H1 (cell line): Measurements from ENCODE around the gene CFB. TPM values are rescaled to one million over a fixed set of nuclear protein-coding genes. Genes with fewer than 3 reads are reported as not detected.
"Not testable (repeated sequence)": the region's sequence is repeated elsewhere in the genome, so short reads cannot be mapped to it uniquely, and the experiment has no call there.

Experiments used
- CTCF ChIA-PET: fragments of 300-600 bp; sonication (Branson Sonifier 250); formaldehyde crosslinking; loops from one replicate; lab custom pipeline; 2021; ENCODE audit not compliant: partially characterized antibody; lab: Charles Lee
- POLR2A ChIA-PET: fragments of 300-600 bp; sonication (Branson Sonifier 250); formaldehyde crosslinking; loops from one replicate; lab custom pipeline; 2021; ENCODE audit warnings: inconsistent platforms; ENCODE audit not compliant: partially characterized antibody; lab: Charles Lee
- DNase-seq, 2 experiments: peaks; one replicate each; pipeline versions ENCODE4 v3.0.0 to v3.0.0-alpha.2; 2010 to 2022; ENCODE audit warnings: low spot score in 2 of 2, low read depth in 1 of 2, mixed read lengths in 1 of 2
- FAIRE-seq: peaks from 2 replicates; lab custom pipeline; 2011; peaks lifted over from hg19 to GRCh38; lab: Jason Lieb, UNC
- H2AFZ ChIP-seq: 2 replicates; pipeline ENCODE4 v1.8.1; 2012; ENCODE audit warnings: low read length, inconsistent platforms
- H2AK5ac ChIP-seq: 2 replicates; pipeline ENCODE4 v1.6.1; 2013; ENCODE audit warnings: low read depth, low read length
- H2BK120ac ChIP-seq: replicated peaks from 2 replicates; pipeline ENCODE3; 2013; ENCODE audit warnings: low read depth, low read length, inconsistent platforms
- H2BK12ac ChIP-seq: 2 replicates; pipeline ENCODE4 v1.6.1; 2013; ENCODE audit warnings: low read depth, low read length
- H2BK15ac ChIP-seq: 2 replicates; pipeline ENCODE4 v1.6.1; 2013; ENCODE audit warnings: low read length
- H2BK20ac ChIP-seq: 2 replicates; pipeline ENCODE4 v1.6.1; 2013; ENCODE audit warnings: low read length
- H2BK5ac ChIP-seq: 2 replicates; pipeline ENCODE4 v1.6.1; 2013; ENCODE audit warnings: low read depth, low read length
- H3K14ac ChIP-seq: 2 replicates; pipeline ENCODE4 v1.6.1; 2013; ENCODE audit warnings: inconsistent platforms; ENCODE audit not compliant: insufficient read length
- H3K18ac ChIP-seq: 2 replicates; pipeline ENCODE4 v1.6.1; 2013; ENCODE audit warnings: low read length; ENCODE audit errors: extremely low read depth
- H3K23ac ChIP-seq: 2 replicates; pipeline ENCODE4 v1.6.1; 2013; ENCODE audit warnings: inconsistent platforms; ENCODE audit not compliant: insufficient read length
- H3K23me2 ChIP-seq: 2 replicates; pipeline ENCODE4 v1.6.1; 2013; ENCODE audit warnings: low read depth, low read length
- H3K27ac ChIP-seq: 2 replicates; pipeline ENCODE4 v1.6.1; 2011; ENCODE audit warnings: low read depth, low read length, inconsistent platforms
- H3K27me3 ChIP-seq, 4 experiments: replicated peaks in 1 of 4; 1 replicate in 1 of 4; 2 replicates in 3 of 4; pipeline versions ENCODE4 v1.6.1 to v1.8.1; 2011 to 2013; ENCODE audit warnings: low read length in 3 of 4, mild to moderate bottlenecking in 3 of 4, inconsistent platforms in 2 of 4, mixed read lengths in 2 of 4, moderate library complexity in 1 of 4; ENCODE audit not compliant: control insufficient read depth in 3 of 4, insufficient read depth in 3 of 4; ENCODE audit errors: extremely low read depth in 1 of 4
- H3K36me3 ChIP-seq, 4 experiments: 2 replicates each; pipeline versions ENCODE4 v1.6.1 to v1.8.1; 2011 to 2013; ENCODE audit warnings: mild to moderate bottlenecking in 4 of 4, low read length in 3 of 4, moderate library complexity in 2 of 4, control low read depth in 1 of 4, inconsistent platforms in 1 of 4; ENCODE audit not compliant: insufficient read depth in 4 of 4, control insufficient read depth in 2 of 4
- H3K4ac ChIP-seq: replicated peaks from 2 replicates; pipeline ENCODE3; 2013; ENCODE audit warnings: low read length, low read depth, mixed read lengths, inconsistent platforms; ENCODE audit not compliant: insufficient read length
- H3K4me1 ChIP-seq, 4 experiments: replicated peaks in 1 of 4; 1 replicate in 1 of 4; 2 replicates in 3 of 4; pipeline versions ENCODE4 v1.6.1 to v1.8.1; 2011 to 2013; ENCODE audit warnings: low read length in 3 of 4, inconsistent platforms in 2 of 4, mixed read lengths in 1 of 4; ENCODE audit not compliant: insufficient read depth in 4 of 4, control insufficient read depth in 3 of 4
- H3K4me2 ChIP-seq, 2 experiments: 2 replicates each; pipeline versions ENCODE4 v1.6.1 to v1.8.1; 2011 to 2013; ENCODE audit warnings: low read depth in 2 of 2, low read length in 2 of 2, control low read depth in 1 of 2, inconsistent platforms in 1 of 2, mild to moderate bottlenecking in 1 of 2; ENCODE audit not compliant: insufficient read depth in 1 of 2
- H3K4me3 ChIP-seq, 4 experiments: fragments of 200-600, 300-600 bp in 1 of 4; sonication (generic), shearing (Covaris generic), sonication (Bioruptor Twin) in 1 of 4; 2 replicates each; pipeline versions ENCODE4 v1.5.1 to v1.8.1; 2011 to 2016; ENCODE audit warnings: low read length in 4 of 4, low read depth in 3 of 4, control low read depth in 2 of 4, inconsistent platforms in 2 of 4, mild to moderate bottlenecking in 2 of 4, mixed read lengths in 1 of 4, moderate library complexity in 1 of 4; ENCODE audit not compliant: insufficient read depth in 2 of 4; ENCODE audit errors: extremely low read depth in 1 of 4
- H3K56ac ChIP-seq: replicated peaks from 2 replicates; pipeline ENCODE3; 2013; ENCODE audit warnings: low read depth, mild to moderate bottlenecking, mixed read lengths, low read length, inconsistent platforms; ENCODE audit not compliant: insufficient read length
- H3K79me1 ChIP-seq: 2 replicates; pipeline ENCODE4 v1.6.1; 2013; ENCODE audit warnings: low read depth, low read length, control low read depth
- H3K79me2 ChIP-seq, 2 experiments: 2 replicates each; pipeline versions ENCODE4 v1.6.1 to v1.8.1; 2012 to 2013; ENCODE audit warnings: low read length in 2 of 2, mild to moderate bottlenecking in 2 of 2, inconsistent platforms in 1 of 2; ENCODE audit not compliant: insufficient read depth in 2 of 2, control insufficient read depth in 1 of 2
- H3K9ac ChIP-seq, 4 experiments: replicated peaks in 1 of 4; 1 replicate in 1 of 4; 2 replicates in 3 of 4; pipeline versions ENCODE4 v1.6.1 to v1.8.1; 2011 to 2013; ENCODE audit warnings: low read depth in 3 of 4, low read length in 3 of 4, control low read depth in 2 of 4, mild to moderate bottlenecking in 2 of 4, moderate library complexity in 2 of 4, inconsistent platforms in 1 of 4; ENCODE audit errors: extremely low read depth in 1 of 4
- H3K9me3 ChIP-seq, 2 experiments: 2 replicates each; pipeline versions ENCODE4 v1.6.1 to v1.8.1; 2012 to 2013; ENCODE audit warnings: mild to moderate bottlenecking in 2 of 2, moderate library complexity in 2 of 2, control low read depth in 1 of 2, inconsistent platforms in 1 of 2, low read depth in 1 of 2, low read length in 1 of 2, mixed read lengths in 1 of 2; ENCODE audit not compliant: insufficient read depth in 2 of 2
- H4K20me1 ChIP-seq, 2 experiments: replicated peaks in 1 of 2; 2 replicates each; pipeline versions ENCODE3 to v1.8.1; 2011 to 2013; ENCODE audit warnings: inconsistent platforms in 2 of 2, low read length in 2 of 2, mild to moderate bottlenecking in 1 of 2; ENCODE audit not compliant: insufficient read depth in 2 of 2, control insufficient read depth in 1 of 2
- H4K5ac ChIP-seq: 2 replicates; pipeline ENCODE4 v1.6.1; 2013; ENCODE audit warnings: low read length, low read depth, mixed read lengths, inconsistent platforms; ENCODE audit not compliant: insufficient read length
- H4K8ac ChIP-seq: 2 replicates; pipeline ENCODE4 v1.8.0; 2013; ENCODE audit warnings: mild to moderate bottlenecking, moderate library complexity, low read length, inconsistent platforms; ENCODE audit not compliant: insufficient read depth; ENCODE audit errors: extremely low read depth
- H4K91ac ChIP-seq: replicated peaks from 2 replicates; pipeline ENCODE3; 2013; ENCODE audit warnings: low read length, mixed read lengths, inconsistent platforms; ENCODE audit not compliant: insufficient read length
- WGBS, 2 experiments: shearing (Covaris generic) in 1 of 2; methylation state at CpG; one replicate each; pipeline versions ENCODE4 v1.1.6 to v1.1.7; 2013 to 2015; ENCODE audit warnings: low lambda C conversion rate in 2 of 2, mixed read lengths in 2 of 2, inconsistent platforms in 1 of 2, low coverage in 1 of 2, missing lambda C conversion rate in 1 of 2; ENCODE audit not compliant: insufficient replicate concordance in 2 of 2, insufficient coverage in 1 of 2, insufficient read length in 1 of 2; ENCODE audit errors: extremely low coverage in 1 of 2, missing lambda C conversion rate in 1 of 2; 5-methylcytosine and 5-hydroxymethylcytosine counted together
- polyA plus RNA-seq, 7 experiments: library from polyadenylated mRNA; depleted of rRNA in 3 of 7; stranded (reverse) in 5 of 7; unstranded in 2 of 7; fragments of >200 nt in 5 of 7; fragments of 200-250 nt in 2 of 7; gene quantifications; 1 replicate in 5 of 7; 2 replicates in 1 of 7; 4 replicates in 1 of 7; pipeline versions ENCODE4 v1.2.1 to v1.2.3, GENCODE V29; 2011 to 2013; ENCODE audit warnings: missing spikeins in 2 of 7, mixed read lengths in 2 of 7
- total RNA-seq: library from RNA; stranded (reverse); fragmentation: NEBNext Ultra II Directional; extraction: Animal tissue kit (Norgen Biotek cat#: 25700); gene quantifications from 2 replicates; pipeline ENCODE4 v1.2.1, GENCODE V29; 2021

CFB gene
- total and polyA plus RNA-seq, 2 of the 8 experiments (the other 6 are each of a cell fraction or from before 2014, with no cell fraction given): 0.09 TPM; not detected in 1

GRCh38 chr6:31909298-31909697 is 36.6 kb upstream of the CFB start:
- not testable (repeated sequence) for H2BK5ac ChIP-seq, H3K56ac ChIP-seq, DNase-seq, H3K4ac ChIP-seq, H2BK20ac ChIP-seq, H4K8ac ChIP-seq, H4K20me1 ChIP-seq, H3K4me2 ChIP-seq, H3K14ac ChIP-seq, H3K4me1 ChIP-seq, H4K5ac ChIP-seq, H3K18ac ChIP-seq, H2BK15ac ChIP-seq, H3K9ac ChIP-seq, H2BK120ac ChIP-seq, FAIRE-seq, H3K23me2 ChIP-seq, H3K79me1 ChIP-seq, H3K27ac ChIP-seq, H4K91ac ChIP-seq, H3K36me3 ChIP-seq, H2BK12ac ChIP-seq, H2AFZ ChIP-seq, H3K4me3 ChIP-seq, H2AK5ac ChIP-seq, H3K27me3 ChIP-seq, H3K23ac ChIP-seq, H3K79me2 ChIP-seq, H3K9me3 ChIP-seq
- WGBS, 2 experiments: 88% methylated on average over 7 of the region's 7 CpGs; no CpG with 5 or more reads in 1 of the 2 experiments
- CTCF ChIA-PET: interaction anchor here (0.6 to 1.5 kb wide), 4 partner anchors 12 to 47 kb away, joined by 3 to 5 read pairs (median 3); partner anchors contain the start of gene NEU1
- POLR2A ChIA-PET: interaction anchor here (1.0 to 1.7 kb wide), 4 partner anchors 11 to 75 kb away, joined by 3 to 6 read pairs (median 4); partner anchors contain the start of gene EHMT2
